Sciatic nerve (tissue), 2 donors: ENCODE data around the gene LRMDA. TPM values are rescaled to one million over a fixed set of nuclear protein-coding genes. Genes with fewer than 3 reads are reported as not detected.
A peak's percentile ranks its signal among the peaks of the same experiment; 100 is the strongest.

Experiments
- ATAC-seq: fragments of 200-7000 bp; cut with Tn5 transposase; one replicate; pipeline ENCODE4 v1.9.1; 2020; ENCODE audit warnings: mild to moderate bottlenecking, moderate library complexity
- DNase-seq: peaks from one replicate; pipeline ENCODE4 v3.0.0-alpha.2; 2020; ENCODE audit warnings: low spot score
- intact Hi-C: fragments of 100-400 bp; cut with DNase I; formaldehyde crosslinking; loops from one replicate; pipeline ENCODE4 v1.14.2; 2022
- total RNA-seq: library from RNA; stranded (reverse); fragmentation: NEBNext Ultra II Directional; extraction: Animal tissue kit (Norgen Biotek cat#: 25700); gene quantifications from one replicate; pipeline ENCODE4 v1.2.1, GENCODE V29; 2021
- donor health status: DM: no; HTN: no; CAD: no.
- donor health status: DM: no; HTN: no; CAD: no.

Gene LRMDA
- total RNA-seq, 1 donor from 2014 or later, result 16.6 TPM

DNA sequence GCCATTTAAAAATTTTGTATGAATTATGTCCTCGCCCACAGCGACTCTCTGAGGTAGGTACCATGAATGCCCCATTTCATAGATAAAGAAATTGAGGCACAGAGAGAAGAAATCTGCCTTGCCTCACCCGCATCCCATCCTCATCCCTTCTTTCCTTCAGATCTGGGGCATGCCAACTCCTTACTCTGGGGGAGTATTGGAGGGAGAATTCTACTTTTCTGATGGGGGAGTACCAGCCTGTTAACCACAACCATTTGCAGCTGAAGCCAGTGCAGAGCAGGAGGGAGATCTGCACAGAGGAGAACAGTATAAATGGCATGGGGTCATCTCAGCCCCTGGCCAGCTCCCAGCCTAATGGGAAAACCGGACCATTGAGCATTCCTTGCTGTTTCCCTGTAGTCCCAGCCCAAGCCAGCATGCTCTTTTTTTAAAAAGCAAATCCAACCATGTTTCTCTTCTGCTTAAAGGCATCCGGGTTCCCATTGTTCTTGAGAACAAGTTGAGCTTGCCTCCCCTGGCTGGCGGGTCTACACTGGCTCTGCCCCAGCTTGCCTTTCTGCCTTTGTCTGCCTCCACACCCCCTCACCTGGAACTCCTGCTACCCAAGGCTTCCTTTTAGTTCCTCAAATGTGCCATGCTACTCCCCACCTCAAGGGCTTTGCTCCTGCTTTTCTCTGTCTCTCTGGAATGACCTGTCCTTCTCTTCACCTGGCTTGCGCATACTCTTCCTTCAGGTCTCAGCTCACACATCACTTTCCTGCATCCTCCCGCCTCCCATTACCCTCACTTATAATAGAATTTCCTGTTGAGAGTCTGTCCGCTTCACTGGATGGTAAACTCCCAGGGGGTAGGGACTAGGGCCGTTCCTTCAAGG, 21.1 kb upstream of the LRMDA start:
- DNase-seq, result no peak
- intact Hi-C loops, result no loop called here

DNA sequence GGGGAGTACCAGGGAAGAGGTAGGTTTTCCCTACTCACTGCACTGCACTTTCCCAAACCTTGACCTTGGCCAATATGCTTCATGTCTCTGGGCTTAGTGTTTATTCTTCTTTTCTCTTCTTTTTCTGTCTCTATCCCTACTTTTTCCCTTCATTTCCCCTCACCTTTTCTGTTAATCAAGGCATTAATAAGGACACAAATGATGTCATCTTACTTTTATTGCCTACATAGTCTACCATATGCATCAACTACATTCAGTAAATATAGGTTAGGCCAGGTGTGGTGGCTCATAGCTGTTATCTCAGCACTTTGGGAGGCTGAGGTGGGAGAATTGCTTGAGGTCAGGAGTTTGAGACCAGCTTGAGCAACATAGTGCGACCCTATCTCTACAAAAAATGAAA, 16.9 kb upstream of the LRMDA start:
- intact Hi-C loops, result no loop called here
- ATAC-seq, result no peak
- DNase-seq, result no peak

More for the DNA sequence above, 21.1 kb upstream of the LRMDA start:
- peak; percentile 6 for ATAC-seq

DNA sequence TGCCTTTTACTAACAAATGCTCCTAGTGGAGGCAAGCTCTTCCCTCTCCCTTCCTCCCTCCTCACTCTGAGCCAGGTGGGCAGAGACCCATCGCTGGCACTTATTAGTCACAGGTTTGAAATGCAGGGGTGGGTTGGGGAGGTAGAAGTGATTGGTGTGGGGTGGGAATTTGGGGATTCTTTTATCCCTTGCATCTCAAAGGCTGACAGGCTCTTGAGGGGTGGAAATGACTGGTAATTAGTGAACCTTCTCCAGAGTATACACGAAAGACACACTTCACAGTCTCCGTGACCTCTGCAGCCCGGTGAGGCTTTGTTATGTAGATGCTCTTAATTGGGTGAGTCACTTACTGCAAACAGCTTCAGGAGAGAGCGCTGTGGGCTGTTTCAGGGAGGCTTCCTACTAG, 13.9 kb upstream of the LRMDA start:
- intact Hi-C loops, result no loop called here
- no peak for ATAC-seq
- no peak for DNase-seq

DNA sequence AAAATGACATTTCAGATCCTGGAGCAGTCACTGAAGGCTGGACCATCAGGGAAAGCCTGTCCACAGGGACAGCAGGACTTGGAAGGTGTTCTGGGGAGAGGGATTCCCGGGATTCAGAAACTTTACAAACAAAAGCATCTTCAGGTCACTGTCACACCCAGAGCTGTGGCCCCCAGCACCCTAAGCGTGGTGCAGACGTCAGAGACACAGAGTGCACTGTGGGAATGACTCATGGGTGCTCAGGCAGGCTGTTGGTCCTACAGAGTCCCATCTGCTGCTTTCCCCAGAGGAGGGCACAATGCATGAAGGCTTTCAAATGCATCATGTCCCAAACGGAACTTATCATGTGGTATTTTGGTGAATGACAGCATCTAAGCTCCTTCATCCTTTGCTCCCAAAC, 13.1 kb upstream of the LRMDA start:
- ATAC-seq (no peak), DNase-seq (no peak)
- intact Hi-C loops, result no loop called here

DNA sequence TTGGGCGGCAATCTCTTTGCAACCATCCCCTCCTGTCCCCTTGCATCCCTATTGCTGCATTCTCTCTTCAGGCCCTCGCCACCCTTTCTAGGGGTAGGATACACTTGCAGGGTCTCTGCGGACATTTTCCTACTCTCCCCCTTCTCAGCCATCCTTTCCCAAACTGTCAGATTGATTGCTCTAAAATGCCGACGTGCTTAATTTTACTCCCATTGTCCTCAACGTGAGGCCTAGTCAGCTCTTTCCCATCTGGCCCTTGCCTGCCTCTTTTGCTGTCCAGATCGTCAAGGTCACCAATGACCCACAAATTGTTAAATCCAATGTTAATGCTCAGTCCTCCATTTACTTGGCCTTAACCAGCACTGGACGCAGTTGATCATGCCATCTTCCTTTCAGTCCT, 12.7 kb upstream of the LRMDA start:
- DNase-seq (no peak), ATAC-seq (no peak)
- intact Hi-C loops, result no loop called here

DNA sequence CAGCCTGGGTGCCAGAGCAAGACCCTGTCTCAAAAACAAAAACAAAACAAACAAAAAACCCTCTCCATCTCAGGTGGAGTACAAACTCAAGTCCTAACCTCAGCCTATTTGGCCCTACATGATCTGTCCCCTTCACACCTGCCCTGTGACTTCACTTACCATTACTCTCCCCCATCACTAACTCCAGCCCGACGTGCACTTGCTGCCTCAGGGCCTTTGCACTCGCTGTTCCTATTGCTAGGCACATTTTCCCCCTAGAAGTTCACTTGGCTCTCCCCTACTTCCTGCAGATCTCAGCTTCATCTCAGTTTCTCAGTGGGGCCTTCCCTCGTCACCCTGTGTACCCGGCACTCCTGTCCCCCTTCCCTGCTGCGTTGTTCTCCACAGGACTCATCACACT, 8.5 kb upstream of the LRMDA start:
- no peak for DNase-seq
- no peak for ATAC-seq
- intact Hi-C loops, result no loop called here

DNA sequence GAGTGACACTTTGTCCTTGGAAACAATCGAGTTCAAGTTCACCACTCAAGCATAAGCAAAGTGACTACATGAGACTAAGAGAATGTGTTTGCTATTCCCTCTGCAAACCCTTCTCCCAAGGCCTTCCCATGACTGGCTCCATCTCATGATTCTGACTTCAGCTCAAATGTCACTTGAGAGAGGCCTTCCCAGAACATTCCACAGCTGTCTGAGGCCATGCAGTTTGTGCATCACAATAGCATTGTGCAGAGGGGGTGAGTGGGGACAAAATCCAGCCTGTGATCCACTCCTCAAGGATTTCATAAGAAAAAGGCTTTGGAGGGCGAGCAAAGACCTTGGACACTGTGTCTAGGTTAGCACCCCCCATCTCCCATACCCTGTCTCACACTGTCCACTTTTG, 6.9 kb upstream of the LRMDA start:
- ATAC-seq (no peak), DNase-seq (no peak)
- intact Hi-C loops, result no loop called here

DNA sequence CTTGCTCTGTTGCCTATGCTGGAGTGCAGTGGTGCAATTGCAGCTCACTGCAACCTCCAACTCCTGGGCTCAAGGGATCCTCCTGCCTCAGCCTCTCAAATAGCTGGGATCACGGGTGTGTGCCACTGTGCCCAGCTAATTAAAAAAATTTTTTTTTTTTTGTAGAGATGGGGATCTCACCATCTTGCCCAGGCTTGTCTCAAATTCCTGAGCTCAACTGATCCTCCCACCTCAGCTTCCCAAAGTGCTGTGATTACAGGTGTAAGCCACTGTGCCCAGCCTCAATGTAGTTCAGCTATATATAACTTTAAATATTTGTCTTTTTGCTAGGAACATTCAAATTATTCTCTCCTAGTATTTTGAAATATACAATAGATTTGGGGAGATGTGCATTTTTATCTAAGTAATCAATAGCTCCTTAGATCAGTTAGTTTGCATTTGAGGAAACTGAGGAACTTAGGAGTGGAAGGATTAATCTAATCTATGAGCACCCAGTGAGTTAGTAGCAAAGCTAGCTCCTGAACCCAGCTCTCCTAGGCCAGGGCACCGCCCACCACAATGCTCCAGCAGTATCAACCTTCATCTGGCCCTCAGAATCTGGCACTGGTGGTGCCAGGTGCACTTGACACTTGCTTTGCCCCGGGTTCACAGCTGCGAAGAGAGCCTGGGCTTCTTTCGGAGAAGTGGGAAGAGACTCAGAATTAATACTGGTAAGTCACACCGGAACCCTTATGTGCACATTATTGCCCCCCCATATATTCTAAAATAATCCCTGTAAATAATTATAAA, 5.9 kb upstream of the LRMDA start:
- no peak for DNase-seq
- ATAC-seq, result no peak
- intact Hi-C loops, result no loop called here

DNA sequence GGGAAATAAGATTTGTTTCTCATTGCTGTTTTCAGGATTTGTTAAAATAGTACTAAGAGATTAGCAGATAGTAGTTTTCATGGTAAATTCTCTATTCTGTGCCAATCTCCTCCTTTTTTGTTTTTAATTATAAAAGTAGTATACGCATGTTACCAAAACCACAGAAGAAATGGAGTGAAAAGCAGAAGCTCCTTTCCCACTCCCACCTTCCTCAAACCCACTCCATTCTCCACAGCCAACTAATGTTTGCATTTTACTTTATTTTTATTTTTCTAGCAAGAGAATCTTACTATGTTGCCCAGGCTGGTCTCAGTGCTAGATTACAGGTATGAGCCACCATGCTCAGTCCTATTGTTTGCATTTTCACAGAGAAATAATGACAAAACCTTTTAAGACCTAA, 4.5 kb upstream of the LRMDA start:
- intact Hi-C loops, result no loop called here
- DNase-seq (no peak), ATAC-seq (no peak)

DNA sequence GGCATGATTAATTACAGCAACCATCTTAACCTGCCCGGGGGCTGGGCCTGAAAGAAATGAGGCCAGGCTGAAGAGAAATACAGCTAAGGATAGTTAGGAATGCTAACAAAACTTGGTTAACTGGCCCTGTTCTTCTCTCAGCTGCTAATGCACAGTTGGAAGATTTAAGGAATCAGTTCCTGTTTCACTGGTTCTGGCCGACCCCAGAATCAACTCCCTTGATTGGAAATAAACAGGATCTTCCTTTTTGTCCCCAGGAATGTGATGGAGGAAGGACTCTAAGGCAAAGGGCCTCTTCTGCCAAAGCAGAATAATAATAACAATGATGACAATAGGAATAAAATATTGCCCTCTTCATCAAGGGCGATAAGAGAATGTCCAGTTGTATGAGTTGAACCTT, 3.5 kb upstream of the LRMDA start:
- no peak for ATAC-seq

DNA sequence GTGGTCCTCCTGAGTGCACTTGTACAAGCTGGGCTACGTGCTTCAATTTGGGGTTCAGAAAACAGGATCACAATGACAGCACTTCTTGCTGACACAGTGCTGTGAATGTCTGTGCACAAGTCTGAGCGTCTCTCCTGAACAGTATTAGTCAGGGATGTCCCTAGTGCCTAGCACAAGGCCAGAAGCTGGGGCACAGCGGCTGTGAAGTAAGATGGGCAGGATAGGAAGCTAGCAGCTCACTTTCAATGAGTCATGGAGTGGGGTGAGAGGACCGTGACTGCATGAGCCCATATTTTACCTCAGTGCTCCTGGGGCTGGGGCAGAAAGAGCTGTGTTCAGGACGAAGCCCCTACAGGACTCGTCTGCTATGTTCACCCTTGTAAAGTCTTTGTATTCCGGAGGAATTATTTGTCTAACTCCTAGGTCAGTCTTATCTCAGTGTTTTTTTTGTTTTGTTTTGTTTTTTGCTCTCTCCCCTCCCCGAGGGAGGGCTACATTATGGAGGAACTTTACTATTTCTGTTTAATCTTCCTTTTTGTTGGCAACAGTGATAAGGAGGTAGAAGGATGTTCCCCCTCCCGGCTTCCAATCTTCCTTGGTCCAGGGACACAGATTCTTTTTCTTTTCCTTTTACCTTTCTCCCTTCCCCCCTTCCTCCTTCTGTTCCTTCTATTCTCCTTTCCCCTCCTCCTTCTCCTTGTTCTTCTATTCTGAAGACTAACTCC, 2.8 kb upstream of the LRMDA start:
- DNase-seq, result no peak

More for the DNA sequence above, 3.5 kb upstream of the LRMDA start:
- intact Hi-C loops, result no loop called here
- no peak for DNase-seq

DNA sequence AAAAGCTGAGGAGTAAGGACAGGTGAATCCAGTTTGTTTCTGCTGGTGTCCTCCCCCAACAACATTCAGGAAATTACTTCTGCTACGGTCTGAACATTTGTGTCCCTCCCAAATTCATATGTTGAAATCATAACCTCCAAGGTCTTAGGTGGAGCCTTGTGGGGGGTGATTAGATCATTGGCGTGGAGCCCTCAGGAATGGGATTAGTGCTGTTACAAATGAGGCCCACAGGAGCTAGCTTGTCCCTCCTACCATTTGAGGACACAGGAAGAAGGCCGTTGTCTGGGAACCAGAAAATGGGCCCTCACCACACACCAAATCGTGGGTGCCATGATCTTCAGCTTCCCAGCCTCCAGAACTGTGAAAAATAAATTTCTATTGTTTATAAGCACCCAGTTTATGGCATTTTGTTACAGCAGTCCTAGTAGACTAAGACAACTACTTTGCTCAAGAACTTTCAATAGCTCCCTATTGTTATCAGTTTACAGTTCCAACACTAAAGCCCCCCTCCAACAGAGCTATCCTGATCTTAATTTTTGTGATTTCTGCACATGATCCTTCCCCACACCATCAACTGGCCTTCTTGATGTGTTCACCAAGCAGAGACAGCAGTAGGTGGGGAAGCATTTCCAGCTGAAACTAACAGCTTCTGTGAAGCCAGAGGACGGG, 2.1 kb upstream of the LRMDA start:
- ATAC-seq (no peak), DNase-seq (no peak)
- intact Hi-C loops, result no loop called here

More for the DNA sequence above, 2.8 kb upstream of the LRMDA start:
- peak; percentile 40 for ATAC-seq
- intact Hi-C loops, result no loop called here

DNA sequence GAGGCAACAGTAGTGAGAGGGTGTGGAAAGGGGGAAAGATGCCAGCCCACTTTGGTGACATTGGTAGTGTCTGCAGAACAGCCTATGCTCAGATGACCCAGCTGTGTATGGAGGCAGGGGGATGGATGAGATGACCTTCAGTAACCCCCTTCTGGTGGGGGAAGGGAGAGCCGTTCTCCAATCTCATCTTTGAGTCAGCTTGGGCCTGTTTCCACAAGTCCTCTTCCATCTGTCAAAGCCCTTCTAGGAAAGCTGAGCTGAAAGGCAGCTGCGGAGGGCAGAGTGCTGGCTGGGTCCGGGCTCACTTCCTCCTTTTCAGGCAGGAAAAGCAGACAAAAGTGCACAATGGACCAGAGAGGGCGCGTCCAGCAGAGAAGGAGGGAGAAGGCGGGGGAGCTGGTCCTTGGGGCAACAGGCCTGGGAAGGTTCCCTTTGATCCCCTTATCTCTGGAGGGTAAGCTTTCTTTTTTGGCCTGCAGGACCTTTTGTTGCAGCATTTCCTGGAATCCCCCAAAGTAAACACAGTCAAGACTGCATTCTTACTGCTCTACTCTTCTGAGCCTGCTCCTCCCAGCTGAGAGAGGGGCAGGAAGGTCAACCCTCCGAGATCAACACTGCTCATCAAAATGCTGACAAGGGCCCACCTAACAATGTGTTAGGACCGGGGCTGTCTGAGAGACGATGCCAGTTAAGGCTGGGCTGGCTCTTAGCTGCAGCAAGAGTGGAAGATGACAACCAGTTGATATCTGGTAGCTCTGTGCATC, 1.2 kb upstream of the LRMDA start:
- intact Hi-C loops, result no loop called here
- peak; percentile 72 for DNase-seq
- peak; percentile 67 for ATAC-seq

DNA sequence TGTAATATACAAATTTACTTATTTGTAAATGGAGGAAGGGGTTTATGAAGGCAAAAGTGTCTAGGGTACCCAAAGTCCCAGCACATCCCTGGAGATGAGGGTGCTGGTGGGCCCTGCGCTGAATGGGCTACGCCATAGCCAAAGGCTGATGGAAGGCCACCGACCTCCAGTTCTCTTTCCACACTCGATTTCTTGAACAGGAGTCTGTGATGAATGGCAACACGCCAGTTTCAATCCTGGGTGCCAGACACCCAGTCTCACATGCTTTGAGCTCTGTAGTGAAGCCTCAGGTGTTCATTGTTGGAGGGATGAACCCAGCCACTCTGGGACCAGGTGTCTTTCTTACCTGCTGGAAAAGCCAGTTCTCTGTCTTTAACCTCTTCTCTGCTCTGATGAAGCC, 752 bp downstream of the LRMDA start:
- no peak for ATAC-seq
- DNase-seq, result no peak
- intact Hi-C loops, result no loop called here

DNA sequence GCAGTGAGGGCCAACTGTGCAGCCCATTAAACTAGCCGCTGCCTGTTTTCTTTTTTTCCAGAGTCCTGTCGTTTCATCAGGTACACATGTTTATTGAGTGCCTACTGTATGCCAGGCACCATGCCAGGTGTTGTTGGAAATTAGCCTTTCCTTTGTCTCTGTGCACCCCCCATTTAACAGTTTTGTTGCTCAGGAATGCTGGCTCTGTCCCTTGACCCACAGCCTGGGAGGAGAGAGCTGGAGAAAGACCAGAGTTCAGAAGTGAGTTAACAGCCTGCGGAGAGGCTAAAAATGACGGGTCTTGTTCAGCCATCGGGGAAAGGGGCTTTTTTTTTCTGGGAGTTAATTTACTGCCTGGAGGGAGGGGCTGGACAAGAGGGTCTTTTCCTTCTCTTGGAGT, 1.3 kb downstream of the LRMDA start:
- DNase-seq, result no peak
- intact Hi-C loops, result no loop called here
- no peak for ATAC-seq

DNA sequence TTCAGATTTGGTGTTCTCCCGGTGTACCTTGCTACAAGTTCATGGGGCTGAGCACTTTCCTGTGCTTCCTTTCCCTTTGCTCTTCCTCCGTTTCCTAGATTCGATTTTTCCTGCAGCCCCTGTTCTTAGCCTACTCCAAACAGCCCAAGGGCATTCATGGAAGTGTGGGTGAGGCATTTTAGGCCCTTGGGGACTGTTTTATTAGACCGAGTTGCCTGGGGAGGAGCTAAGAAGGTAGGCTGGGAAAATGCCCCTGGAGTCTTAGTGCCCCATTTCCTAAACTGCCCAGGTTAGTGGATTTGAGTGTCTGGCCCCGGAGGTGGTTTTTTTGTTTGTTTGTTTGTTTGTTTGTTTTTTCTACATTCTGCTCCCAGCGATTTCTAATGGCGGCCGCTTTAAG, 1.8 kb downstream of the LRMDA start:
- intact Hi-C loops, result no loop called here
- DNase-seq, result no peak

DNA sequence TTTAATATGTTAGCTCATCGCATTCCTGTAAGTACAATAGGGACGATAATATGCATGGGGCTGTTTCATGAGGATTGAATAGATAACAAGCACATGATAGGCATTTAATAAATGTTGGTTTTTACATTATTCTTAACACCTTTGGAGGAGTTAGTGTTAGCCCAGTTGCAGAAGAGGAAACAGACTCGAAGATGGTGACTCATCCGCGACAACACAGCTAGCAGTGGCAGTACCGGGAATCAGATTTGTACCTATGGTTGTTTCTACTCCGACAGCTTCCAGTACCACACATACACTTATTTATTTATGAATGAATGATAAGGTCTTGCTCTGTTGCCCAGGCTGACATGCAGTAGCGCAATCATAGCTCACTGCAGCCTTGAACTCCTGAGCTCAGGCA, 2.9 kb downstream of the LRMDA start:
- intact Hi-C loops, result no loop called here
- no peak for ATAC-seq
- DNase-seq, result no peak

More for the DNA sequence above, 1.8 kb downstream of the LRMDA start:
- no peak for ATAC-seq

DNA sequence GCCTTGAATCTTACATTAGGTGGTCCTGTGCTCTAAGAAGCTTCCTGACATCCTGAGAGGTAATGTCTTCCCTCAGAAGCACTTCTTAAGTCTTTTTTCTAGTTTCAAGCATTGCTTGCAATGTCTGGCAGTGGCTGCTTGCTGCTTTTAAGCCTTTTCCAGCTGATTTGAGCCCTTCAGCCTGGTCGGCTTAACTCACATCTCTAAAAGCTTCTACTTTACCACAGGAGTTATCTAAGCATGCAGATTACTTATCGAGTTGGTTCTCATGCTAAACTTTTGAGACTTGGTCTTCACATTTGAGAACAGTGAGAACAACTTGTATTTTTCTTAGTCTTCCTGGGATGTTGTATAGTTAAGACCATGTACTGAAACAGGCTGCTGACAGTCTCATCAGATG, 3.9 kb downstream of the LRMDA start:
- ATAC-seq, result no peak
- DNase-seq, result no peak
- intact Hi-C loops, result no loop called here

DNA sequence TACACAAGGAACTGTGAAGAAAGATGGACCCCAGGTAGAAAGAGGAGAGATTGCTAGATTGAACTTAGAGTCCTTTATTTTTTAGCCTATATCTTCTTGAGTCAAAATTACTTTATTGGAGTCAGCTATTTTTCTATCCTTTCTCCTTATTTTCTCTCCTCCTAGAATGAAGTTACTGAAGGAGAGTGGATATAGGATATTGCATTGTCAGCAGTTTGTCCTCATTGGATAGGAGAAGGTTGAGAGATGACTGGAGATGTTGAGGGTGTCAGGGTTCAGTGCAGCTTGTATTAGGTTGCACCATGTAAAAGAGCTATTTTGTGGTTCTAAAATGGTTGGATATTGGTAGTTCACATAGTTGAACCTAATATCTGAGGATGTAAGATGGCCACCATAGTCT, 5.5 kb downstream of the LRMDA start:
- intact Hi-C loops, result no loop called here
- DNase-seq (no peak), ATAC-seq (no peak)
